ENCODE results near the gene LARGE1.

Gene LARGE1

GRCh38 chr22:33401291-33401690, 519.0 kb downstream of the LARGE1 start:
- H3K4me1 ChIP-seq (ENCODE audit: control insufficient read depth, insufficient read depth, low read length) = no peaks in the 10 kb centered on the region
- no peak overlapping the region for H3K27ac ChIP-seq (ENCODE audit: low read length)
- no peak overlapping the region for H3K4me3 ChIP-seq (ENCODE audit: low read length in 2 of 2)
- H3K36me3 ChIP-seq (ENCODE audit: control insufficient read depth in 2 of 2, insufficient read depth in 2 of 2, low read length in 2 of 2) = peaks cover 0 to 6% of the 10 kb centered on the region in 2 donors
- H3K9me3 ChIP-seq (ENCODE audit: control insufficient read depth in 2 of 2, low read length in 2 of 2) = no peaks in the 10 kb centered on the region
- no peaks in the 10 kb centered on the region for H3K27me3 ChIP-seq (ENCODE audit: control insufficient read depth in 1 of 2, insufficient read depth in 2 of 2, low read length in 2 of 2)
- no peak overlapping the region for H3K9ac ChIP-seq (ENCODE audit: low read length in 2 of 2)

GRCh38 chr22:33400891-33401290, 519.4 kb downstream of the LARGE1 start:
- no peak overlapping the region for H3K9ac ChIP-seq (ENCODE audit: low read length in 2 of 2)
- no peak overlapping the region for H3K27ac ChIP-seq (ENCODE audit: low read length)
- H3K36me3 ChIP-seq (ENCODE audit: control insufficient read depth in 2 of 2, insufficient read depth in 2 of 2, low read length in 2 of 2) = peaks cover 0 to 6% of the 10 kb centered on the region in 2 donors
- no peak overlapping the region for H3K4me3 ChIP-seq (ENCODE audit: low read length in 2 of 2)
- H3K9me3 ChIP-seq (ENCODE audit: control insufficient read depth in 2 of 2, low read length in 2 of 2) = no peaks in the 10 kb centered on the region
- H3K4me1 ChIP-seq (ENCODE audit: control insufficient read depth, insufficient read depth, low read length) = no peaks in the 10 kb centered on the region
- no peaks in the 10 kb centered on the region for H3K27me3 ChIP-seq (ENCODE audit: control insufficient read depth in 1 of 2, insufficient read depth in 2 of 2, low read length in 2 of 2)

GRCh38 chr22:33400061-33400840, 520.0 kb downstream of the LARGE1 start:
- Histone ChIP-seq H3K9me3 (ENCODE audit: control insufficient read depth in 2 of 2, low read length in 2 of 2) (no peaks in the 10 kb centered on the region), H3K27ac (ENCODE audit: low read length) (no peak overlapping the region), H3K36me3 (ENCODE audit: control insufficient read depth in 2 of 2, insufficient read depth in 2 of 2, low read length in 2 of 2) (peaks cover 0 to 6% of the 10 kb centered on the region in 2 donors), H3K4me1 (ENCODE audit: control insufficient read depth, insufficient read depth, low read length) (no peaks in the 10 kb centered on the region), H3K4me3 (ENCODE audit: low read length in 2 of 2) (no peak overlapping the region), H3K9ac (ENCODE audit: low read length in 2 of 2) (no peak overlapping the region), H3K27me3 (ENCODE audit: control insufficient read depth in 1 of 2, insufficient read depth in 2 of 2, low read length in 2 of 2) (no peaks in the 10 kb centered on the region)

GRCh38 chr22:33397381-33397907, 522.8 kb downstream of the LARGE1 start:
- no peaks in the 10 kb centered on the region for H3K27me3 ChIP-seq (ENCODE audit: control insufficient read depth in 1 of 2, insufficient read depth in 2 of 2, low read length in 2 of 2)
- no peak overlapping the region for H3K4me3 ChIP-seq (ENCODE audit: low read length in 2 of 2)
- H3K36me3 ChIP-seq (ENCODE audit: control insufficient read depth in 2 of 2, insufficient read depth in 2 of 2, low read length in 2 of 2) = peaks cover 0 to 6% of the 10 kb centered on the region in 2 donors
- no peak overlapping the region for H3K9ac ChIP-seq (ENCODE audit: low read length in 2 of 2)
- no peaks in the 10 kb centered on the region for H3K9me3 ChIP-seq (ENCODE audit: control insufficient read depth in 2 of 2, low read length in 2 of 2)
- no peak overlapping the region for H3K27ac ChIP-seq (ENCODE audit: low read length)
- no peaks in the 10 kb centered on the region for H3K4me1 ChIP-seq (ENCODE audit: control insufficient read depth, insufficient read depth, low read length)

- H3K27me3 ChIP-seq (ENCODE audit: control insufficient read depth in 1 of 2, insufficient read depth in 2 of 2, low read length in 2 of 2) = no peaks in the 10 kb centered on the region
- H3K4me1 ChIP-seq (ENCODE audit: control insufficient read depth, insufficient read depth, low read length) = no peaks in the 10 kb centered on the region
- H3K4me3 ChIP-seq (ENCODE audit: low read length in 2 of 2) = no peak overlapping the region
- peaks cover 0 to 2% of the 10 kb centered on the region in 2 donors for H3K36me3 ChIP-seq (ENCODE audit: control insufficient read depth in 2 of 2, insufficient read depth in 2 of 2, low read length in 2 of 2)
- no peak overlapping the region for H3K27ac ChIP-seq (ENCODE audit: low read length)
- no peaks in the 10 kb centered on the region for H3K9me3 ChIP-seq (ENCODE audit: control insufficient read depth in 2 of 2, low read length in 2 of 2)
- H3K9ac ChIP-seq (ENCODE audit: low read length in 2 of 2) = no peak overlapping the region
Observed at GRCh38 chr22:33393432-33393831, 526.8 kb downstream of the LARGE1 start.

GRCh38 chr22:33391298-33391697, 529.0 kb downstream of the LARGE1 start:
- H3K27ac ChIP-seq (ENCODE audit: low read length) = no peak overlapping the region
- no peak overlapping the region for H3K4me3 ChIP-seq (ENCODE audit: low read length in 2 of 2)
- H3K9ac ChIP-seq (ENCODE audit: low read length in 2 of 2) = no peak overlapping the region
- H3K9me3 ChIP-seq (ENCODE audit: control insufficient read depth in 2 of 2, low read length in 2 of 2) = no peaks in the 10 kb centered on the region
- H3K4me1 ChIP-seq (ENCODE audit: control insufficient read depth, insufficient read depth, low read length) = no peaks in the 10 kb centered on the region
- H3K36me3 ChIP-seq (ENCODE audit: control insufficient read depth in 2 of 2, insufficient read depth in 2 of 2, low read length in 2 of 2) = no peaks in the 10 kb centered on the region
- no peaks in the 10 kb centered on the region for H3K27me3 ChIP-seq (ENCODE audit: control insufficient read depth in 1 of 2, insufficient read depth in 2 of 2, low read length in 2 of 2)

GRCh38 chr22:33389936-33390335, 530.3 kb downstream of the LARGE1 start:
- no peak overlapping the region for H3K27ac ChIP-seq (ENCODE audit: low read length)
- no peaks in the 10 kb centered on the region for H3K4me1 ChIP-seq (ENCODE audit: control insufficient read depth, insufficient read depth, low read length)
- no peaks in the 10 kb centered on the region for H3K27me3 ChIP-seq (ENCODE audit: control insufficient read depth in 1 of 2, insufficient read depth in 2 of 2, low read length in 2 of 2)
- no peaks in the 10 kb centered on the region for H3K9me3 ChIP-seq (ENCODE audit: control insufficient read depth in 2 of 2, low read length in 2 of 2)
- H3K9ac ChIP-seq (ENCODE audit: low read length in 2 of 2) = no peak overlapping the region
- H3K4me3 ChIP-seq (ENCODE audit: low read length in 2 of 2) = no peak overlapping the region
- H3K36me3 ChIP-seq (ENCODE audit: control insufficient read depth in 2 of 2, insufficient read depth in 2 of 2, low read length in 2 of 2) = no peaks in the 10 kb centered on the region

GRCh38 chr22:33386270-33386669, 534.0 kb downstream of the LARGE1 start:
- H3K36me3 ChIP-seq (ENCODE audit: control insufficient read depth in 2 of 2, insufficient read depth in 2 of 2, low read length in 2 of 2) = peaks cover 12 to 25% of the 10 kb centered on the region in 2 donors
- no peaks in the 10 kb centered on the region for H3K4me1 ChIP-seq (ENCODE audit: control insufficient read depth, insufficient read depth, low read length)
- no peak overlapping the region for H3K27ac ChIP-seq (ENCODE audit: low read length)
- no peaks in the 10 kb centered on the region for H3K9me3 ChIP-seq (ENCODE audit: control insufficient read depth in 2 of 2, low read length in 2 of 2)
- H3K9ac ChIP-seq (ENCODE audit: low read length in 2 of 2) = no peak overlapping the region
- H3K27me3 ChIP-seq (ENCODE audit: control insufficient read depth in 1 of 2, insufficient read depth in 2 of 2, low read length in 2 of 2) = no peaks in the 10 kb centered on the region
- no peak overlapping the region for H3K4me3 ChIP-seq (ENCODE audit: low read length in 2 of 2)

- Histone ChIP-seq H3K9me3 (ENCODE audit: control insufficient read depth in 2 of 2, low read length in 2 of 2) (no peaks in the 10 kb centered on the region), H3K36me3 (ENCODE audit: control insufficient read depth in 2 of 2, insufficient read depth in 2 of 2, low read length in 2 of 2) (peaks cover 18 to 28% of the 10 kb centered on the region in 2 donors), H3K4me1 (ENCODE audit: control insufficient read depth, insufficient read depth, low read length) (no peaks in the 10 kb centered on the region), H3K4me3 (ENCODE audit: low read length in 2 of 2) (no peak overlapping the region), H3K27ac (ENCODE audit: low read length) (no peak overlapping the region), H3K27me3 (ENCODE audit: control insufficient read depth in 1 of 2, insufficient read depth in 2 of 2, low read length in 2 of 2) (no peaks in the 10 kb centered on the region), H3K9ac (ENCODE audit: low read length in 2 of 2) (no peak overlapping the region)
Observed at GRCh38 chr22:33385611-33386010, 534.7 kb downstream of the LARGE1 start.

- H3K27ac ChIP-seq (ENCODE audit: low read length) = no peak overlapping the region
- peaks cover 18 to 28% of the 10 kb centered on the region in 2 donors for H3K36me3 ChIP-seq (ENCODE audit: control insufficient read depth in 2 of 2, insufficient read depth in 2 of 2, low read length in 2 of 2)
Observed at GRCh38 chr22:33382436-33382835, 537.8 kb downstream of the LARGE1 start.

More at GRCh38 chr22:33382436-33382835, 537.8 kb downstream of the LARGE1 start:
- peaks cover 0 to 9% of the 10 kb centered on the region in 2 donors for H3K9me3 ChIP-seq (ENCODE audit: control insufficient read depth in 2 of 2, low read length in 2 of 2)
- H3K27me3 ChIP-seq (ENCODE audit: control insufficient read depth in 1 of 2, insufficient read depth in 2 of 2, low read length in 2 of 2) = no peaks in the 10 kb centered on the region
- no peaks in the 10 kb centered on the region for H3K4me1 ChIP-seq (ENCODE audit: control insufficient read depth, insufficient read depth, low read length)
- H3K4me3 ChIP-seq (ENCODE audit: low read length in 2 of 2) = no peak overlapping the region
- no peak overlapping the region for H3K9ac ChIP-seq (ENCODE audit: low read length in 2 of 2)

Measured in stomach smooth muscle (tissue), 2 donors.